ENCODE results near the gene E2F1. TPM values are rescaled to one million over a fixed set of nuclear protein-coding genes. Genes with fewer than 3 reads are reported as not detected.
"Not testable (repeated sequence)": the region's sequence is repeated elsewhere in the genome, so short reads cannot be mapped to it uniquely, and the experiment has no call there.

Gene E2F1
- total RNA-seq, 2 experiments from 2014 or later: 128 to 148 TPM

- Histone ChIP-seq H2AFZ (ENCODE audit: low read length) (no peak overlapping the region), H3K27ac (ENCODE audit: low read depth, low read length, poor library complexity, severe bottlenecking) (no peak overlapping the region), H3K4me2 (ENCODE audit: low read length) (no peak overlapping the region), H3K36me3 (ENCODE audit: insufficient read depth, low read length) (no peaks in the 10 kb centered on the region), H3K9me2 (ENCODE audit: insufficient read depth, low read length) (no peaks in the 10 kb centered on the region), H3K79me2 (ENCODE audit: insufficient read depth, low read depth, low read length) (no peaks in the 10 kb centered on the region), H3K4me3 (ENCODE audit: low read depth, low read length, poor library complexity, severe bottlenecking) (no peak overlapping the region), H3K9me3 (ENCODE audit: low read length) (no peaks in the 10 kb centered on the region), H3K4me1 (ENCODE audit: insufficient read depth, low read length, poor library complexity, severe bottlenecking) (peaks cover 5% of the 10 kb centered on the region), H4K20me1 (ENCODE audit: insufficient read depth, low read length) (no peaks in the 10 kb centered on the region)
- DNase-seq (ENCODE audit: low spot score): no peak
- TF ChIP-seq CTCF (conservative IDR thresholded peaks at IDR 0.05; ENCODE audit: low read length) (no peak), EZH2phosphoT487 (IDR thresholded peaks at IDR 0.05; ENCODE audit: borderline replicate concordance, low read depth, low read length) (no peak)
- ChIA-PET CTCF (ENCODE audit: unreplicated experiment) (no interaction called here), POLR2A (interaction anchor here (0.6 to 1.3 kb wide), 2 partner anchors 12 to 26 kb away, joined by 3 to 5 read pairs; no protein-coding TSS in a partner anchor)
- BruUV-seq (replicated peaks): no TSS peak
- intact Hi-C loops (cut with micrococcal nuclease; ENCODE audit: unreplicated experiment): no loop called here
Observed at GRCh38 chr20:33703498-33704137, 17.4 kb upstream of the E2F1 start.

GRCh38 chr20:33702861-33703260 is 16.7 kb upstream of the E2F1 start:
- Histone ChIP-seq H2AFZ (ENCODE audit: low read length) (no peak overlapping the region), H3K4me2 (ENCODE audit: low read length) (no peak overlapping the region), H3K27ac (ENCODE audit: low read depth, low read length, poor library complexity, severe bottlenecking) (no peak overlapping the region), H4K20me1 (ENCODE audit: insufficient read depth, low read length) (no peaks in the 10 kb centered on the region), H3K4me3 (ENCODE audit: low read depth, low read length, poor library complexity, severe bottlenecking) (no peak overlapping the region), H3K9me2 (ENCODE audit: insufficient read depth, low read length) (no peaks in the 10 kb centered on the region), H3K36me3 (ENCODE audit: insufficient read depth, low read length) (no peaks in the 10 kb centered on the region), H3K79me2 (ENCODE audit: insufficient read depth, low read depth, low read length) (no peaks in the 10 kb centered on the region), H3K9me3 (ENCODE audit: low read length) (no peaks in the 10 kb centered on the region), H3K4me1 (ENCODE audit: insufficient read depth, low read length, poor library complexity, severe bottlenecking) (peaks cover 5% of the 10 kb centered on the region)
- DNase-seq (ENCODE audit: low spot score): no peak
- CTCF ChIA-PET (ENCODE audit: unreplicated experiment): no interaction called here
- TF ChIP-seq CTCF (conservative IDR thresholded peaks at IDR 0.05; ENCODE audit: low read length) (no peak), EZH2phosphoT487 (IDR thresholded peaks at IDR 0.05; ENCODE audit: borderline replicate concordance, low read depth, low read length) (no peak)
- BruUV-seq (replicated peaks): no TSS peak
- POLR2A ChIA-PET: no interaction called here
- intact Hi-C loops (cut with micrococcal nuclease; ENCODE audit: unreplicated experiment): no loop called here

GRCh38 chr20:33701629-33702450 is 15.7 kb upstream of the E2F1 start:
- no peaks in the 10 kb centered on the region for H3K79me2 ChIP-seq (ENCODE audit: insufficient read depth, low read depth, low read length)
- no TSS peak for BruUV-seq (replicated peaks)
- ChIA-PET POLR2A (no interaction called here), CTCF (ENCODE audit: unreplicated experiment) (no interaction called here)
- H3K27ac ChIP-seq (ENCODE audit: low read depth, low read length, poor library complexity, severe bottlenecking): no peak overlapping the region
- no peak for DNase-seq (ENCODE audit: low spot score)
- peaks cover 5% of the 10 kb centered on the region for H3K4me1 ChIP-seq (ENCODE audit: insufficient read depth, low read length, poor library complexity, severe bottlenecking)
- H3K4me3 ChIP-seq (ENCODE audit: low read depth, low read length, poor library complexity, severe bottlenecking): no peak overlapping the region
- no peaks in the 10 kb centered on the region for H4K20me1 ChIP-seq (ENCODE audit: insufficient read depth, low read length)
- intact Hi-C loops (cut with micrococcal nuclease; ENCODE audit: unreplicated experiment): no loop called here
- H3K9me2 ChIP-seq (ENCODE audit: insufficient read depth, low read length): no peaks in the 10 kb centered on the region
- no peaks in the 10 kb centered on the region for H3K9me3 ChIP-seq (ENCODE audit: low read length)
- H2AFZ ChIP-seq (ENCODE audit: low read length): no peak overlapping the region
- TF ChIP-seq CTCF (conservative IDR thresholded peaks at IDR 0.05; ENCODE audit: low read length) (no peak), EZH2phosphoT487 (IDR thresholded peaks at IDR 0.05; ENCODE audit: borderline replicate concordance, low read depth, low read length) (no peak)
- H3K4me2 ChIP-seq (ENCODE audit: low read length): no peak overlapping the region
- no peaks in the 10 kb centered on the region for H3K36me3 ChIP-seq (ENCODE audit: insufficient read depth, low read length)

- H4K20me1 ChIP-seq (ENCODE audit: insufficient read depth, low read length); H3K4me2 ChIP-seq (ENCODE audit: low read length); H3K9me2 ChIP-seq (ENCODE audit: insufficient read depth, low read length); H2AFZ ChIP-seq (ENCODE audit: low read length); H3K9me3 ChIP-seq (ENCODE audit: low read length); H3K36me3 ChIP-seq (ENCODE audit: insufficient read depth, low read length); H3K4me3 ChIP-seq (ENCODE audit: low read depth, low read length, poor library complexity, severe bottlenecking); CTCF ChIA-PET (ENCODE audit: unreplicated experiment); H3K79me2 ChIP-seq (ENCODE audit: insufficient read depth, low read depth, low read length); POLR2A ChIA-PET; DNase-seq (ENCODE audit: low spot score); BruUV-seq (replicated peaks); H3K27ac ChIP-seq (ENCODE audit: low read depth, low read length, poor library complexity, severe bottlenecking); intact Hi-C loops (cut with micrococcal nuclease; ENCODE audit: unreplicated experiment); H3K4me1 ChIP-seq (ENCODE audit: insufficient read depth, low read length, poor library complexity, severe bottlenecking): not testable (repeated sequence)
Observed at GRCh38 chr20:33700696-33701441, 14.7 kb upstream of the E2F1 start.

Data from OCI-LY7 (cell line).